IPS-NIHi11 (cell line): ENCODE results near the gene NSUN4.

Experiments
- DNase-seq: peaks from one replicate; pipeline ENCODE4 v3.0.0; 2012; ENCODE audit warnings: mixed read lengths, low spot score

NSUN4 gene

GRCh38 chr1:46407636-46408035, 67.0 kb downstream of the NSUN4 start:
- DNase-seq: no peak

DNA sequence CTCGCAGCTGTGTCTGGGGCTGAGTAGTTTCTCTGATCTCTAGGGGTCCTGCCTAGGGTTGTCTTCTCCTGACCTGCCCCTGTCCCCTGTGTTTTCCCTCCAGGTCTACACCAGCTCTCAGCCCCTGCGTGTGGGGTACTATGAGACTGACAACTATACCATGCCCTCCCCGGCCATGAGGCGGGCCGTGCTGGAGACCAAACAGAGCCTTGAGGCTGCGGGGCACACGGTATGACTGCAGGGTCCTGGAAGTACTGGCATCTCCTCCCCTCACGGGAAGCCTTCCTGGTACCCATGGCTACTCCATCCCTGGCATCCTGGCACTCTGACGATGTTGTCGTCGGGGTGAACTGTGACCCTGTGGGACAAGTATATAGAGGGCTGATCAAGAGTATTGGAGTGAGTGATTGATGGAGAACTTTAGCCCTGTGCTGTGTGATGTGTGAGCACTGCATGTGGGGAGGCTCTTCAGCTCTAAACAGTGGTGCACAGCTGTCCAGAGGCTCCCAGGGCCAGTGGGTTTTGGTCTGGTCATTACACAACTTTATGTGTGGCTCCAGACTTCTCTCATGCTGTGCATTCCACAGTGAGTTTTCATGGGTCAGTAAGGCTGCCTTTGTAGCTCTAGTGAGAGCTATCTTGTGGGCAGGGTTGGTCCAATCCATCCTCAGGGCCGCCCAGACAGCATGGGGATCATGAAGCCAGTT, 67.9 kb downstream of the NSUN4 start:
- DNase-seq: no peak

- no peak for DNase-seq
These were observed 68.4 kb downstream of the NSUN4 start for GRCh38 chr1:46409063-46409372.

DNA sequence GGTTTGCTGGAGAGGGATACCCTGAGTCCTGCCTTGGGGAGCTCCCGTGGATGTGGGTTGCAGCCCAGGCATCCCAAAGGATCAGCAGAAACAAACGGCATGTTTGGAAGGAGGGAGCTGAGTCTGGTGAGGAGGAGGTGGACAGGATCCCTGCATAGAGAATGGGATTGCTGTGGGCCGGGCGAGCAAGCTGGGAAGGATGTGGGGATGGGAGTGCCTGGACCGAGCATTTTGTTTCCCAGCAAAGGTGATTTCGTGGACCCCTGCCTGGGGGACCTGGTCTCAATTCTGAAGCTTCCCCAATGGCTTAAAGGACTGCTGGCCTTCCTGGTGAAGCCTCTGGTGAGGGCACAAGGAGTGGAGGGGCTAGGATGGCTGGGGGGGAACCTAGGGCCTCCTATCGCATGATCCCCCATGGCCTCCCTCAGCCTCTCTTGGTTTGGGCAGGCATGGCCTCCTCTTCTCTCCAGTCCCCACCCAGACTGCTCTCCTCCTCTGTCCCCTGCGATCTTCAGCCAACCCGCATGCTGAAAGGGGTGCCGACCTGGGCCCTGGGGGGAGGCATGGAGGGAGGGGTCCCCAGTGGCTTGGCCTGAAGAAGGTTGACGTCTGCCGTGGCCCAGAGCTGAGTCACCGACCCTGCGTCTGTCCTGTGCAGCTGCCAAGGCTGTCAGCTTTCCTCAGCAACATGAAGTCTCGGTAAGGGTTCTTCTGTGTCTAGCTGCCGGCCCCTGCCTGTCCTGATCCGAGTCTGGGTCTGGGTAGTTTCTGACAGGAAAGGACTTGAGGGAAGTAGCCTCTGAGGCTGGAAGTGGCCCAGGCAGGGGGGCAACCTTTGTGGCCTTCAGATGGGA, 69.8 kb downstream of the NSUN4 start:
- DNase-seq: no peak

- DNase-seq: no peak
These were observed 70.4 kb downstream of the NSUN4 start for GRCh38 chr1:46411010-46411405.
